Measurements from ENCODE around the gene UNC5C. TPM values are rescaled to one million over a fixed set of nuclear protein-coding genes. Genes with fewer than 3 reads are reported as not detected.

Gene UNC5C
- total RNA-seq, 2 donors from 2014 or later = 0.52 to 2.0 TPM

GRCh38 chr4:95129821-95130311 lies 418.9 kb downstream of the UNC5C start:
- DNase-seq = peak in 3 of 4 donors; percentile 12 to 54 (median 15)
- no peaks in the 10 kb centered on the region for H3K27me3 ChIP-seq
- no peak overlapping the region for H3K27ac ChIP-seq
- H3K4me1 ChIP-seq = no peaks in the 10 kb centered on the region
- intact Hi-C loops (cut with DNase I) = no loop called here
- H3K4me3 ChIP-seq = no peak overlapping the region
- TF ChIP-seq POLR2A (IDR thresholded peaks at IDR 0.05) (no peak), CTCF (IDR thresholded peaks at IDR 0.05) (no peak)
- WGBS, 2 donors = 52 to 62% methylated on average over 7 of the region's 7 CpGs
- H3K36me3 ChIP-seq (replicated peaks in 1 of 2; ENCODE audit: insufficient read depth in 1 of 2, low read depth in 2 of 2) = no peaks in the 10 kb centered on the region
- H3K9me3 ChIP-seq = no peaks in the 10 kb centered on the region
- peak; percentile 71 for ATAC-seq

- DNase-seq = no peak
- H3K27ac ChIP-seq = no peak overlapping the region
- no peak for ATAC-seq
- no peaks in the 10 kb centered on the region for H3K27me3 ChIP-seq
- no peaks in the 10 kb centered on the region for H3K9me3 ChIP-seq
- intact Hi-C loops (cut with DNase I) = no loop called here
- H3K4me1 ChIP-seq = no peaks in the 10 kb centered on the region
- no peaks in the 10 kb centered on the region for H3K36me3 ChIP-seq (replicated peaks in 1 of 2; ENCODE audit: insufficient read depth in 1 of 2, low read depth in 2 of 2)
- 70 to 82% methylated on average over 4 of the region's 4 CpGs for WGBS, 2 donors
- H3K4me3 ChIP-seq = no peak overlapping the region
- TF ChIP-seq POLR2A (IDR thresholded peaks at IDR 0.05) = no peak
Observed at GRCh38 chr4:95129031-95129430, 419.7 kb downstream of the UNC5C start.

GRCh38 chr4:95124906-95125504 lies 423.8 kb downstream of the UNC5C start:
- intact Hi-C loops (cut with DNase I) = no loop called here
- Histone ChIP-seq H3K9me3 (no peaks in the 10 kb centered on the region), H3K36me3 (replicated peaks in 1 of 2; ENCODE audit: insufficient read depth in 1 of 2, low read depth in 2 of 2) (no peaks in the 10 kb centered on the region), H3K4me1 (no peaks in the 10 kb centered on the region), H3K27me3 (no peaks in the 10 kb centered on the region), H3K4me3 (no peak overlapping the region), H3K27ac (no peak overlapping the region)
- ATAC-seq (no peak), DNase-seq (peak in 2 of 4 donors; percentile 26 to 33)
- peak in 6 of 7 experiments; percentile 13 to 51 (median 40) for TF ChIP-seq CTCF (IDR thresholded peaks at IDR 0.05)
- no peak for TF ChIP-seq POLR2A (IDR thresholded peaks at IDR 0.05)
- WGBS, 2 donors = 43 to 48% methylated on average over 4 of the region's 4 CpGs

DNA sequence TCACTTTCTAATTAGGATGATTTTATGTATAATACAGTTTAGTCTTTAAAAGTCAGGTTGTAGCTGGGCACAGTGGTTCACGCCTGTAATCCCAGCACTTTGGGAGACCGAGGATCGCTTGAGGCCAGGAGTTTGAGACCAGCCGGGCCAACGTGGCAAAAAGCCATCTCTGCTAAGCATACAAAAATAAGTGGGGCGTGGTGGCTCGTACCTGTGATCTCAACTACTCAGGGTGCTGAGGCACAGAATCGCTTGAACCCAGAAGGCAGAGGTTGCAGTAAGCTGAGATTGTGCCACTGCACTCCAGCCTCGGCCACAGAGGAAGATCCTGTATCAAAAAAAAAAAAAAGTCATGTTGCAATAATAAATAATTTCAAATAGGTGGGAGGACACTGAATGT lies 426.8 kb downstream of the UNC5C start:
- Histone ChIP-seq H3K4me1 (no peaks in the 10 kb centered on the region), H3K27ac (no peak overlapping the region), H3K9me3 (no peaks in the 10 kb centered on the region), H3K27me3 (no peaks in the 10 kb centered on the region), H3K36me3 (replicated peaks in 1 of 2; ENCODE audit: insufficient read depth in 1 of 2, low read depth in 2 of 2) (no peaks in the 10 kb centered on the region), H3K4me3 (no peak overlapping the region)
- ATAC-seq = no peak
- no peak for DNase-seq
- intact Hi-C loops (cut with DNase I) = no loop called here
- TF ChIP-seq CTCF (IDR thresholded peaks at IDR 0.05) (no peak), POLR2A (IDR thresholded peaks at IDR 0.05) (no peak)
- WGBS, 2 donors = 68 to 84% methylated on average over 9 of the region's 9 CpGs

GRCh38 chr4:95120456-95120855 lies 428.3 kb downstream of the UNC5C start:
- no peaks in the 10 kb centered on the region for H3K4me1 ChIP-seq
- no peak overlapping the region for H3K4me3 ChIP-seq
- ATAC-seq (no peak), DNase-seq (no peak)
- no peaks in the 10 kb centered on the region for H3K9me3 ChIP-seq
- H3K27ac ChIP-seq = no peak overlapping the region
- WGBS, 2 donors = 74 to 89% methylated on average over 2 of the region's 2 CpGs
- no peaks in the 10 kb centered on the region for H3K36me3 ChIP-seq (replicated peaks in 1 of 2; ENCODE audit: insufficient read depth in 1 of 2, low read depth in 2 of 2)
- no peak for TF ChIP-seq POLR2A (IDR thresholded peaks at IDR 0.05)
- no peak for TF ChIP-seq CTCF (IDR thresholded peaks at IDR 0.05)
- no peaks in the 10 kb centered on the region for H3K27me3 ChIP-seq
- intact Hi-C loops (cut with DNase I) = no loop called here
